ENCODE results near the gene TRPV5. TPM values are rescaled to one million over a fixed set of nuclear protein-coding genes. Genes with fewer than 3 reads are reported as not detected.

TRPV5 gene
- total RNA-seq, 2 donors from 2014 or later = not detected

- no peak overlapping the region for H3K27ac ChIP-seq
- DNase-seq = no peak
- H3K27me3 ChIP-seq = no peaks in the 10 kb centered on the region
- TF ChIP-seq POLR2A (IDR thresholded peaks at IDR 0.05) = no peak
- TF ChIP-seq CTCF (IDR thresholded peaks at IDR 0.05) = no peak
- no peaks in the 10 kb centered on the region for H3K36me3 ChIP-seq (replicated peaks in 1 of 2; ENCODE audit: insufficient read depth in 1 of 2, low read depth in 2 of 2)
- H3K4me1 ChIP-seq = peaks cover 24% of the 10 kb centered on the region
- H3K9me3 ChIP-seq = no peaks in the 10 kb centered on the region
- no peak for ATAC-seq
- 62 to 87% methylated on average over 4 of the region's 4 CpGs for WGBS, 2 donors
- intact Hi-C loops (cut with DNase I) = no loop called here
- no peak overlapping the region for H3K4me3 ChIP-seq
Observed at GRCh38 chr7:142938611-142939010, 5.1 kb upstream of the TRPV5 start.

DNA sequence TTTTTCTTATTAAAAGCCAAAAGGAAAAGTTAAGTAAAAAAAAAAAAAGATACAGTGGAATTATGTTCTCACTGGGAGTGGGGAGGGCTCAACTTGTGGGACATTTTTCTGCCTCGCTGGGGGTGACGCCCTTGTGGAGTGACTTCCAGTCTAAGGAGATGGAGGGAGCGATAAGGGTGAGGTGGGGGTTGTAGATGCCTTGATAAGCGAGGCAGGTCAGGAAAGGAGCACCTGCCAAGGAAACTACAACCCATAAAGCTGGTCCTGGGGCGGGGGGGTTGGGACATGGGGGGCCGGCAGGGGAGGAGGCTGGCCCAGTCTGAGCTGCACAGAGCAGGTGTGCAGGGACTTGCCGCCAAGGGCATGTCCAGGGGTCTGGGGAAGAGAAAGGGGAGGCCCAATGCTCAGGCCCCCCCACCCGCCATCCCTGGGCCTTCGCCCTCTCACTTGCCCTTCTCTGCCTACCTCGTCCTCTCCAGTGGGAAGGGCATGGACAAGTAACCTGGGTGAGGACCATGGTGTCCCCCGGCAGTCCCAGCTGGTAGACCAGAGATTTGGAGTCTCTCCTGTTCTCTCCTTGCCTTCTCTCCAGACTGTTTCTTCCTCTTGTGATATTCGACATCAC is 2.5 kb upstream of the TRPV5 start:
- DNase-seq = no peak
- no peak for ATAC-seq
- Histone ChIP-seq H3K27me3 (no peaks in the 10 kb centered on the region), H3K4me3 (no peak overlapping the region), H3K9me3 (no peaks in the 10 kb centered on the region), H3K4me1 (peaks cover 16% of the 10 kb centered on the region), H3K36me3 (replicated peaks in 1 of 2; ENCODE audit: insufficient read depth in 1 of 2, low read depth in 2 of 2) (no peaks in the 10 kb centered on the region), H3K27ac (no peak overlapping the region)
- 76 to 79% methylated on average over 12 of the region's 12 CpGs for WGBS, 2 donors
- no peak for TF ChIP-seq POLR2A (IDR thresholded peaks at IDR 0.05)
- TF ChIP-seq CTCF (IDR thresholded peaks at IDR 0.05) = no peak
- intact Hi-C loops (cut with DNase I) = no loop called here

GRCh38 chr7:142934056-142934455 is 510 bp upstream of the TRPV5 start:
- no peaks in the 10 kb centered on the region for H3K36me3 ChIP-seq (replicated peaks in 1 of 2; ENCODE audit: insufficient read depth in 1 of 2, low read depth in 2 of 2)
- H3K4me1 ChIP-seq = no peaks in the 10 kb centered on the region
- DNase-seq (no peak), ATAC-seq (no peak)
- no peak overlapping the region for H3K4me3 ChIP-seq
- WGBS, 2 donors = 70 to 78% methylated on average over 12 of the region's 12 CpGs
- no peak for TF ChIP-seq POLR2A (IDR thresholded peaks at IDR 0.05)
- TF ChIP-seq CTCF (IDR thresholded peaks at IDR 0.05) = no peak
- H3K27me3 ChIP-seq = no peaks in the 10 kb centered on the region
- H3K27ac ChIP-seq = no peak overlapping the region
- no peaks in the 10 kb centered on the region for H3K9me3 ChIP-seq
- intact Hi-C loops (cut with DNase I) = no loop called here

GRCh38 chr7:142933092-142933475 is 462 bp downstream of the TRPV5 start:
- WGBS, 2 donors = 81 to 85% methylated on average over 7 of the region's 7 CpGs
- no peak overlapping the region for H3K4me3 ChIP-seq

More at GRCh38 chr7:142933092-142933475, 462 bp downstream of the TRPV5 start:
- Histone ChIP-seq H3K27me3 (no peaks in the 10 kb centered on the region), H3K36me3 (replicated peaks in 1 of 2; ENCODE audit: insufficient read depth in 1 of 2, low read depth in 2 of 2) (no peaks in the 10 kb centered on the region), H3K4me1 (no peaks in the 10 kb centered on the region), H3K27ac (no peak overlapping the region), H3K9me3 (no peaks in the 10 kb centered on the region)
- DNase-seq (no peak), ATAC-seq (no peak)
- no peak for TF ChIP-seq CTCF (IDR thresholded peaks at IDR 0.05)
- no peak for TF ChIP-seq POLR2A (IDR thresholded peaks at IDR 0.05)
- intact Hi-C loops (cut with DNase I) = no loop called here

Data from body of pancreas (tissue), 4 donors.